Stimulated activated CD4-positive, alpha-beta T cell treated with anti-CD3 and anti-CD28 coated beads, Interleukin-15, amount 100 ng/mL, for 24 hours (primary cell): ENCODE measurements around the gene HGS.
A peak's percentile ranks its signal among the peaks of the same experiment; 100 is the strongest.

Experiments used
- DNase-seq: peaks from one replicate; pipeline ENCODE4 v3.0.0-alpha.2; 2020

The HGS gene, protein sequence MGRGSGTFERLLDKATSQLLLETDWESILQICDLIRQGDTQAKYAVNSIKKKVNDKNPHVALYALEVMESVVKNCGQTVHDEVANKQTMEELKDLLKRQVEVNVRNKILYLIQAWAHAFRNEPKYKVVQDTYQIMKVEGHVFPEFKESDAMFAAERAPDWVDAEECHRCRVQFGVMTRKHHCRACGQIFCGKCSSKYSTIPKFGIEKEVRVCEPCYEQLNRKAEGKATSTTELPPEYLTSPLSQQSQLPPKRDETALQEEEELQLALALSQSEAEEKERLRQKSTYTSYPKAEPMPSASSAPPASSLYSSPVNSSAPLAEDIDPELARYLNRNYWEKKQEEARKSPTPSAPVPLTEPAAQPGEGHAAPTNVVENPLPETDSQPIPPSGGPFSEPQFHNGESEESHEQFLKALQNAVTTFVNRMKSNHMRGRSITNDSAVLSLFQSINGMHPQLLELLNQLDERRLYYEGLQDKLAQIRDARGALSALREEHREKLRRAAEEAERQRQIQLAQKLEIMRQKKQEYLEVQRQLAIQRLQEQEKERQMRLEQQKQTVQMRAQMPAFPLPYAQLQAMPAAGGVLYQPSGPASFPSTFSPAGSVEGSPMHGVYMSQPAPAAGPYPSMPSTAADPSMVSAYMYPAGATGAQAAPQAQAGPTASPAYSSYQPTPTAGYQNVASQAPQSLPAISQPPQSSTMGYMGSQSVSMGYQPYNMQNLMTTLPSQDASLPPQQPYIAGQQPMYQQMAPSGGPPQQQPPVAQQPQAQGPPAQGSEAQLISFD

DNA sequence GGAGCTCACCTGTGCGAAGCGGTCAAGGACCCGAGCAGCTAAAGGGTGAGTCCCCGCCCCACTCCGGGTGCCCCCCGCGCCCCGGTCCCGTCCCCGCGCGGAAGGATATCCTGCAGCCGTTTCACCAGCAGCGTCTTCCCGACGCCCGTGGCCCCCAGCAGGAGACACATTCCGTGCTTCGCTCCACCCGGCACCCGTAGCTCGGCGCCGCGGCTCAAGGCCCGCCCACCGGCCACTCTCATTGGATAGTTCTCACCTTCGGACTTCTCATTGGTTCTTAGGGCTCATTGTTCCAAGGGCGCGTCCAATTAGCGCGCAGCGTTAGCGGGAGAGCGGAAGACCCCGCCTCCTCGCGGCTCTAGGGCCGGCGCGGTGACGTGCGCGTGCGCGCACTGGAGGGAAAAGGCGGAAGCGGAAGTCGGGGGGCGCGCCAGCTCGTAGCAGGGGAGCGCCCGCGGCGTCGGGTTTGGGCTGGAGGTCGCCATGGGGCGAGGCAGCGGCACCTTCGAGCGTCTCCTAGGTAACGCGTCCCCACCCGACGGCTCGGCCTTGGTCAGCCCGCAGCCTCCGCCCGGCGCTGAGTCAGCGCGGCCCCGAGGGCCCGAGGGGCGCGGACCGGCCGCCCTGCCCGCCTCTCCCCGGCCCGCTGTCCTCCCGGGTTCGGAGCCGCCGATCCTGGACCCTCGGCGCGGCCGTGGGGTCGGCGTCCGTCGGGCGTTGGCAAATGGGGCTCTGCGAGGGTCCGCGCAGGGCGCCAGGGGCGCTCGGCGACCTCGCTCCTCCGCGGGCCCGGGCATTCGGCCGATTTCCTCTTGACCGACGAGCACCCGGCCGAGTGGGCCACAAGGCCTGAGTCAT is at the start of gene HGS, which contains the start of gene ARL16:
TSS of gene HGS (plus strand) at position 428 of the 858 bp plus-strand sequence. CDS start at position 484, 56 bp downstream.
TSS of gene ARL16 (minus strand) at position 214 of the 858 bp plus-strand sequence. CDS start at position 170, 44 bp downstream.
- peak; percentile 98 for DNase-seq

- DNase-seq: no peak
Measured at GRCh38 chr17:81635431-81635830, 48.4 kb upstream of the HGS start.

DNA sequence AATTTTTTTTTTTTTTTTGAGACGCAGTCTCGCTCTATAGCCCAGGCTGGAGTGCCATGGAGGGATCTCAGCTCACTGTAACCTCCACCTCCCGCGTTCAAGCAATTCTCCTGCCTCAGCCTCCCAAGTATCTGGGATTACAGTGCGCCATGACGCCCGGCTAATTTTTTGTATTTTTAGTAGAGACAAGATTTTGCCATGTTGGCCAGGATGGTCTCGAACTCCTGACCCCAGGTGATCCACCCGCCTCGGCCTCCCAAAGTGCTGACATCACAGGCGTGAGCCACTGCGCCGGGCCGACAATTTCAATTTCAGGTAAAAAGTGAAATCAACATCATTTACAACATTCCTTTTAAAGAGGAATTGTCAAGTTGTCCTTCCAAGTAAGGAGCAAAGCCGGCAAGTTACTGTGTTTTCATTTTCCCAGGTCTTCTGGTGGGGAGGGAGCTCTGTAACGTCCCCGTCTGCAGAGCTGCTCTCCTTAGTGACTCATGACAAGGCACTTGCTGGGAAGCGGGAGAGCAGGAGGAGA is 47.8 kb upstream of the HGS start:
- no peak for DNase-seq

DNA sequence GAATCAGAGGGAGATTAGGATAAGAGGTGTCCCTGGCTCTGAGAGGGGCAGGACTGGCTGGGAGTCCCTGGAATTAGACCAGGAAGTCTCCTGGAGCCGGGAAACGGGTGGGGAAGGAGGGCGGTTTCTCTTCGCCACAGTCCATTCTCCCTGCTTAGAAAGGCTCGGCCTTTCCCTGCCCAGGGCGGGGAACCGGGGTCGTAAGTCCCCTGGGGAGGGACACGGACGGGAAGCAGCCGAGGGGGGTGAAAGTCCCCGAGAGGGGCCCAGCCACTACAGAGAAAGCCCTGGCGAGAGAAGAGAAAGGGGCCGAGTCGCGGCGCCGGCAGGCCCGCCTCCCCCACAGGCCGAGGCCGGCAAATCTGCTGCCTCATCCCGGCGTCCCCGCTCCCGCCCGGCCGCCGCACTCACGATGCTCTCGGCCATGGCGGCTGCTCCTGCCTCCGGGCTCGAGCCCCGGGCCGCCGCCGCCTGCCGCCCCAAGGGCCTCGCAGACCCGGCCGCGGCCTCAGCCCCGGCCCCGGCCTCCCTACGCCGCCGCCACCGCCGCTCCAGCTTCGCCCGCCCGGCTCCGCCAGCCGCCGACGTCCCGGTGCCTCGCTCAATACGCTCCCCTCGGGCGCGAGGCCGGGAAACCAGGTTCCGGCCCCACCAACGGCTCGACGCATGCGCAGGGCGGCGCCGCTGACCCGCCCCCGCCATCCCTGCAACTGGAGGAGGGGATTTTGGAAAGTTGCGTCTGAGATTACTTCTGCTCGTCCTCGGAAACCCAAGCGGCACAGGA is 47.1 kb upstream of the HGS start, which contains the start of the genes NPLOC4 and TSPAN10:
TSS of gene NPLOC4 (minus strand) at position 608 of the 784 bp plus-strand sequence. CDS start at position 426, 182 bp downstream.
TSS of gene TSPAN10 (plus strand) at position 692 of the 784 bp plus-strand sequence. CDS start 5,217 bp downstream, outside the sequence.
- DNase-seq: peak; percentile 90

DNA sequence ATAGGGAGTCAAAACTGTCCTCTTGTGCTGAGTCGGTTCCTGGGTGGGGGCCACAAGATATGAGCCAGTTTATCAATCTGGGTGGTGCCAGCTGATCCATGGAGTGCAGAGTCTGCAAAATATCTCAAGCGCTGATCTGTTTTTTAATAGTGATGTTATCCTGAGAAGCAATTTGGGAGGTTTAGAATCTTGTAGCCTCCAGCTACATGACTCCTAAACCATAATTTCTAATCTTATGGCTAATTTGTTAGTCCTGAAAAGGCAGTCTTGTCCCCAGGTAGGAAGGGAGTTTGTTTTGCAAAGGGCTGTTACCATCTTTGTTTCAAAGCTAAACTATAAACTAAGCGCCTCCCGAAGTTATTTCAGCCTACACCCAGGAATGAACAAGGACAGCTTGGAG is 45.1 kb upstream of the HGS start:
- DNase-seq: no peak

DNA sequence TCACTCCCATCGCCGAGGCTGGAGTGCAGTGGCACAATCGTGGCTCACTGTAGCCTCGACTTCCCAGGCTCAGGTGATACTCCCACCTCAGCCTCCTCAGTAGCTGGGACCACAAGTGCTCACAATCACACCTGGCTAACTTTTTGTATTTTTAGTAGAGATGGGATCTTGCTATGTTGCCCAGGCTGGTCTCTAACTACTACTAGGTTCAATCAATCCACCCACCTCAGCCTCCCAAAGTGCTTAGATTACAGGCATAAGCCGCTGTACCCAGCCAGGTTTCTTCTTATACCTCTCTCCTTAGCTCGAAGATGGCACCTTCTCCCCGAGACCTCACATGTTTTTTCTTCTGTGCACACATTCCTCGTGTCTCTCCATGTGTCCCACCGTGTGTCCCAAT is 43.8 kb upstream of the HGS start:
- no peak for DNase-seq

- DNase-seq: no peak
Measured at GRCh38 chr17:81641825-81642489, 41.9 kb upstream of the HGS start.

DNA sequence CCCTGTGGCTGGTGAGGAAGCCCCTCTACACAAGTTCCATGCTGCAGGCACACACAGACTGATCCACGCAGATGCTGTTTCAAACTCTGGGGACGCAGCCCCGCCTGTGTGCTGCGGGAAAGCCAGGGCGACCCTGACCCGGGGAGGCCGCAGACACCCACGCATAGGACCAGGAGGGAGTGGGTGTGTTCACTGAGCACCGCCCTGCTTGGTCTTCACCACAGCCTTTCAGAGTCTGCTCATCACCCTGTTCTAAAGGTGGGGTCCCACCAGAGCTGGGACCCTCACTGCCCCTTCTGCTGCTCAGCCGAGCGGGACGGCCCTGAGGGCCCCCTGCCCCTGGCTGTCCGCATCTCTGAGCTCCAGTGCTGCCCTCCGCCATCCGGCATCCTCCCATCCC is 39.3 kb upstream of the HGS start:
- no peak for DNase-seq

GRCh38 chr17:81644976-81645952 is 38.5 kb upstream of the HGS start:
- no peak for DNase-seq

- DNase-seq: no peak
Measured at GRCh38 chr17:81646869-81647600, 36.8 kb upstream of the HGS start.

GRCh38 chr17:81647640-81648012 is 36.2 kb upstream of the HGS start:
- DNase-seq: no peak

- DNase-seq: no peak
Measured at GRCh38 chr17:81648013-81648706, 35.7 kb upstream of the HGS start.

DNA sequence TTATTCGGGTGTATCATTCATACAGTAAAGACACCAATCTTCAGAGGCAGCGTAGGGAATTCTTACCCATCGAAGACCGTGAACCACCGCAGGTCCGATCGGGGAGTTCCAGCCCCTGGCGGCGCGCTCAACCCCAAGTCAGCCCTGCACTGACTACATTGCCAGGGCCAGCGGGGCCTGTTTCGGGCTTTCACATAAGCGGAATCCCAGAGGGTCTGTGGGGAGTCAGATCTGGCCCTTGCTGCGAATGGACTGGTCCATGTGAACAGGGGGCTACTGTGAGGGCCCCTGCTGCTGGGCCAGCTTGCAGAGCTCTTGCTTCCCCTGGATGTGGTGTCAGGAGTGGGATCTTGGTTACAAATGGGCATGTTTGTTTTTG is 35.1 kb upstream of the HGS start:
- DNase-seq: no peak

DNA sequence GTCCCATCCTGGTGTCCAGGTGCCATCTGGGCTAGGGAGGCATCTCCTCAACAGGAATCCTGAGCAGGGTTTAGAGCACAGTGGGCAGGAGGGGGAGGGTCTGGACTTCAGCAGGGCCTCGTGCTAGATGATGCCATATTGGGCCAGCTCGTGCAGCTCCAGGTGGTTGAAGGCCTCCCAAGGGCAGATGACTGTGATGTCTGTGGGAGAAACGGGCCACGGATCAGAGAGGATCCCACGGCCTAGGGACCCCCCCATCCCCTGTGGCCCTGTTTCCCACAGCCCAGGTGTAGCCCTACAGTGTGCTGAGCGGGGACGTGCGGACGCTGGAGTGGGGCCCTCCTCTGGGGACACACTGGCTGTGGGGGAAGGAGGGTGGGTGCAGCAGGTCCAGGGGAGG is 32.9 kb upstream of the HGS start:
- DNase-seq: no peak

DNA sequence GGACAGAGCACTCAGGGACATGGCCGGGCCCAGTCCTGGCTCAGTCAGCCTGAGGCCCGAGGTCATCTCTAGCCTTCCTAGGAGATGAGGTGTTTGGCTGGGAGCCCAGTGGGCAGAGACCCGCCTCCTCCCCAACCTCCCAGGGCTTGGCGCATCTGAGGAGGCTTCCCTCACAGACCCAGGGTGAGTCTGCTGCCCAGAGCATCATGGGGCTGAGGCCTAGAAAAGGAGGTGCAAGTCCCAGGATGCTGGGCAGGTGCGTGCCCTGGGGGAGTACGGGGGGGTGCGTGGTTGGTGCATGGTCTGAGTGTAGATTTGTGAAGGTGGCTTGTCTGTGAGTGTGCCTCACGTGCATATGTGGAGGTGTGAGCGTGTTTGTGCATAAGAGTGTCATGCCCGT is 32.1 kb upstream of the HGS start:
- no peak for DNase-seq

- DNase-seq: peak; percentile 26
Measured at GRCh38 chr17:81652906-81653771, 30.7 kb upstream of the HGS start.

DNA sequence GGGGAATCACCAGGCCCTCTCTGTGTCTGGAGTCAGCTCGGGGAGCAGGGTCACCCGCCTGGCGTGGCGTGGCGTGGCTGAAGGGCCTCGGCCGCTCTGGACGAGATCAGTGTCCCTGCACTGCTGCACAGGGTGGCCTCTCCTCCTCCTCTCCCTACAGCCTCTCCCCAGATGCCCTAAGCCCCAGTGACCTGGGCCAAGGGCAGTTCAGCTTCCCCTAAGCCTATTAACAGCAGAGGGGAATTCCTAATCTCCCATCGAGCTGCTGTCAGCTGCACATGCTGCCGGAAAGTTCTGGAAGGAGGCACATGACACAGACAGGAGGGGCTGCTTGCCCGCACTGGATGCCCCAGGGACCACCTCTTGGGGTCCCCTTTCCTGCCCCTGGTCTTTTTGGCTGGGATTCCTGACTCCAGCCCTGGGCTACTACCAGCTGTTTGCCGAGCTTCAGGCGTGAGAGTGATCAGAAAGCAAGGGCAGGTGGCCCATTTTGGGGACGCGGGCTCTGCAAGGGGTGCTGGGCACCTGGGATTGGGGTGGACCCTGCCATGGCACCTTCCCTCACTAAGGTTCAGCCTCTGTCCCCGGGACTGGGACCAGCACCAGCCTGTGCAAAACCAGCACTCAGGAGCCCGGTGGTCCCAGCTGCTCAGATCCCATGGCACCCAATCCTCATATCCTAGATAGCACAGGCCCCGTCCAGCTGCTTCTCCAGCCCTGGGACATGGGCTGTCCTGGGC is 28.3 kb upstream of the HGS start:
- DNase-seq: no peak
